ENCODE data around the gene C16orf96. TPM values are rescaled to one million over a fixed set of nuclear protein-coding genes. Genes with fewer than 3 reads are reported as not detected.
A peak's percentile ranks its signal among the peaks of the same experiment; 100 is the strongest.

The C16orf96 gene
- total and polyA plus RNA-seq, 4 donors: 0.06 to 0.25 (median 0.08) TPM

DNA sequence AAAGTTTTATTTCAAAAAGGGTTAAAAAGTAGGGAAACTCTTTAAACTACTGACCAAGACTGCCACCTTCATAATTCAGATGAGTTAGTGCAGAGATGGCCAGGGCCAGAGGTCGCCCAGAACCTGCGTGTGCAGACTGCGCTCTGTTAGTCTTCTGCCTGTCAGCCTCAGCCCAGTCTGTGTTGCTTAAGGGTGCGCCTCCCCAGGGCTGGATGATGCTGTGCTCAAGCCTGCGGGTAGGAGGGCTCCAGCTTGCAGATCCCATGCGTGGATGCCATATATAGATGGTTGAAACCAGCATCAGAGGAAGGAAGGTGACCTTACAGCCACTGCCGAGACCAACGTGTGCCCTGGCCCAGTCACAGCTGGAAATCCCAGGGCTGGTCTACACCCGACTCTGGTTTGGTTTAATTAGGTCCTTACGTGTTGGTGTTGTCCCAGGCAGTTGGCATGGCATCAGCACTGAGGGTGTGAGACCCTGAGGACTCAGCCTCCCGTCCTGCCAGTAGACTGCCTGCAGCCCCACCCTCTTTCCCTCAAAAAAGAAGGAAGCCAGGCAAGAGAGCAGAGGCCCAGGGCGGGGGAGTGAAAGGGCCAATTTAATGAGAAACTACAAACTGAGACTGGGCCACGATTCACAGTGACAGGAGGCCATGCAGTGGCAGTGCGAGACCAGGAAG lies 45.3 kb upstream of the C16orf96 start:
- WGBS: 77% methylated on average over 14 of the region's 14 CpGs
- DNase-seq (ENCODE audit: low spot score): no peak
- Histone ChIP-seq H3K4me1 (ENCODE audit: control insufficient read depth in 4 of 4, insufficient read depth in 4 of 4, low read length in 3 of 4) (peaks cover 0 to 14% (median 6%) of the 10 kb centered on the region in 4 donors), H3K9ac (ENCODE audit: low read depth in 1 of 2, low read length in 2 of 2) (no peak overlapping the region), H3K36me3 (ENCODE audit: control insufficient read depth in 4 of 4, insufficient read depth in 3 of 4, low read depth in 1 of 4, low read length in 3 of 4) (peaks cover 22 to 47% (median 30%) of the 10 kb centered on the region in 4 donors), H3K9me3 (ENCODE audit: control insufficient read depth in 4 of 4, low read length in 3 of 4) (no peaks in the 10 kb centered on the region), H3K4me3 (ENCODE audit: low read depth in 1 of 3, low read length in 3 of 3) (no peak overlapping the region), H3K27me3 (ENCODE audit: control insufficient read depth in 4 of 4, insufficient read depth in 4 of 4, low read length in 3 of 4) (no peaks in the 10 kb centered on the region), H3K27ac (ENCODE audit: low read depth in 1 of 2, low read length in 2 of 2) (no peak overlapping the region)
- no peak for TF ChIP-seq EGR1 (IDR thresholded peaks at IDR 0.05; ENCODE audit: low read depth in 2 of 2)
- no peak for TF ChIP-seq ATF3 (IDR thresholded peaks at IDR 0.05)
- no peak for TF ChIP-seq TAF1 (conservative IDR thresholded peaks at IDR 0.05)
- TF ChIP-seq FOXA2 (IDR thresholded peaks at IDR 0.05): no peak
- TF ChIP-seq, protein P1, sequence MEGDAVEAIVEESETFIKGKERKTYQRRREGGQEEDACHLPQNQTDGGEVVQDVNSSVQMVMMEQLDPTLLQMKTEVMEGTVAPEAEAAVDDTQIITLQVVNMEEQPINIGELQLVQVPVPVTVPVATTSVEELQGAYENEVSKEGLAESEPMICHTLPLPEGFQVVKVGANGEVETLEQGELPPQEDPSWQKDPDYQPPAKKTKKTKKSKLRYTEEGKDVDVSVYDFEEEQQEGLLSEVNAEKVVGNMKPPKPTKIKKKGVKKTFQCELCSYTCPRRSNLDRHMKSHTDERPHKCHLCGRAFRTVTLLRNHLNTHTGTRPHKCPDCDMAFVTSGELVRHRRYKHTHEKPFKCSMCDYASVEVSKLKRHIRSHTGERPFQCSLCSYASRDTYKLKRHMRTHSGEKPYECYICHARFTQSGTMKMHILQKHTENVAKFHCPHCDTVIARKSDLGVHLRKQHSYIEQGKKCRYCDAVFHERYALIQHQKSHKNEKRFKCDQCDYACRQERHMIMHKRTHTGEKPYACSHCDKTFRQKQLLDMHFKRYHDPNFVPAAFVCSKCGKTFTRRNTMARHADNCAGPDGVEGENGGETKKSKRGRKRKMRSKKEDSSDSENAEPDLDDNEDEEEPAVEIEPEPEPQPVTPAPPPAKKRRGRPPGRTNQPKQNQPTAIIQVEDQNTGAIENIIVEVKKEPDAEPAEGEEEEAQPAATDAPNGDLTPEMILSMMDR (IDR thresholded peaks at IDR 0.05; ENCODE audit: low read depth, low read length, missing input control): no peak
- no peak for TF ChIP-seq SP1 (IDR thresholded peaks at IDR 0.05)
- no peak for TF ChIP-seq GABPA (IDR thresholded peaks at IDR 0.05 in 1 of 2, conservative IDR thresholded peaks at IDR 0.05 in 1 of 2)
- TF ChIP-seq MAX (IDR thresholded peaks at IDR 0.05): no peak
- TF ChIP-seq JUND (IDR thresholded peaks at IDR 0.05): no peak
- no peak for TF ChIP-seq RAD21 (IDR thresholded peaks at IDR 0.05)
- TF ChIP-seq RXRA (IDR thresholded peaks at IDR 0.05): no peak
- TF ChIP-seq, protein P2, sequence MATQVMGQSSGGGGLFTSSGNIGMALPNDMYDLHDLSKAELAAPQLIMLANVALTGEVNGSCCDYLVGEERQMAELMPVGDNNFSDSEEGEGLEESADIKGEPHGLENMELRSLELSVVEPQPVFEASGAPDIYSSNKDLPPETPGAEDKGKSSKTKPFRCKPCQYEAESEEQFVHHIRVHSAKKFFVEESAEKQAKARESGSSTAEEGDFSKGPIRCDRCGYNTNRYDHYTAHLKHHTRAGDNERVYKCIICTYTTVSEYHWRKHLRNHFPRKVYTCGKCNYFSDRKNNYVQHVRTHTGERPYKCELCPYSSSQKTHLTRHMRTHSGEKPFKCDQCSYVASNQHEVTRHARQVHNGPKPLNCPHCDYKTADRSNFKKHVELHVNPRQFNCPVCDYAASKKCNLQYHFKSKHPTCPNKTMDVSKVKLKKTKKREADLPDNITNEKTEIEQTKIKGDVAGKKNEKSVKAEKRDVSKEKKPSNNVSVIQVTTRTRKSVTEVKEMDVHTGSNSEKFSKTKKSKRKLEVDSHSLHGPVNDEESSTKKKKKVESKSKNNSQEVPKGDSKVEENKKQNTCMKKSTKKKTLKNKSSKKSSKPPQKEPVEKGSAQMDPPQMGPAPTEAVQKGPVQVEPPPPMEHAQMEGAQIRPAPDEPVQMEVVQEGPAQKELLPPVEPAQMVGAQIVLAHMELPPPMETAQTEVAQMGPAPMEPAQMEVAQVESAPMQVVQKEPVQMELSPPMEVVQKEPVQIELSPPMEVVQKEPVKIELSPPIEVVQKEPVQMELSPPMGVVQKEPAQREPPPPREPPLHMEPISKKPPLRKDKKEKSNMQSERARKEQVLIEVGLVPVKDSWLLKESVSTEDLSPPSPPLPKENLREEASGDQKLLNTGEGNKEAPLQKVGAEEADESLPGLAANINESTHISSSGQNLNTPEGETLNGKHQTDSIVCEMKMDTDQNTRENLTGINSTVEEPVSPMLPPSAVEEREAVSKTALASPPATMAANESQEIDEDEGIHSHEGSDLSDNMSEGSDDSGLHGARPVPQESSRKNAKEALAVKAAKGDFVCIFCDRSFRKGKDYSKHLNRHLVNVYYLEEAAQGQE (IDR thresholded peaks at IDR 0.05): no peak

DNA sequence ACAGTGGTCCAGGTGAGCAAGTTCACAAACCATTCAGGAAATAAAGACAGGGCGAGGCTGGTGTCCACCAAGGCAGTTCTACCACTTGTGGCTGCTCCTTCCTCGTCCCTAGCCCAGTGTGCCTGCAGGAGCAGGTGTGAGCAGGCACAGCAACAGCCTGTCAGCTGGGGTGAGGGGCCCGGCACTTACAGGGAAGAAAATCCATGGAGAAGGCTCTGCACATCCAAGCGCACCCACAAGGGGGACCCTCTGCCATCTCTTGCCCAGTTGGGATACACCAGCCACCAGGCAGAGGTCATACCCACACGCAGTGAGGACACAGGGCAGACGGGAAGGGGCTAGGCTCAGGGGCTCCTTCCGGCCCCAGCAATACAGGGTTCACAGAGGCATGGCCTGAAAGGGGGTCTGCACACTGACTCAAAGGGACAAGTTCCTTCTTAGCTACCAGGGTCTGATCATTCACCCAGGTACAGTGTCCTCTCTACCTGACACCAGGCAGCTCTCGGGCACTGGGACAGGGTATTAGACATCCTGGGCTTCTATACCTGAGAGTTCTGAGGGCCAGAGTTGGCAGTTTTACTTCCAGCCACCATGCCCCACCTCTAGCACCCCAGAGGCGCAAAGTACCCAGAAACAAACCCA lies 44.6 kb upstream of the C16orf96 start:
- WGBS: 73% methylated on average over 9 of the region's 9 CpGs
- Histone ChIP-seq H3K9me3 (ENCODE audit: control insufficient read depth in 4 of 4, low read length in 3 of 4) (no peaks in the 10 kb centered on the region), H3K4me1 (ENCODE audit: control insufficient read depth in 4 of 4, insufficient read depth in 4 of 4, low read length in 3 of 4) (peaks cover 0 to 14% (median 5%) of the 10 kb centered on the region in 4 donors), H3K36me3 (ENCODE audit: control insufficient read depth in 4 of 4, insufficient read depth in 3 of 4, low read depth in 1 of 4, low read length in 3 of 4) (peaks cover 22 to 47% (median 30%) of the 10 kb centered on the region in 4 donors), H3K9ac (ENCODE audit: low read depth in 1 of 2, low read length in 2 of 2) (no peak overlapping the region), H3K4me3 (ENCODE audit: low read depth in 1 of 3, low read length in 3 of 3) (no peak overlapping the region), H3K27me3 (ENCODE audit: control insufficient read depth in 4 of 4, insufficient read depth in 4 of 4, low read length in 3 of 4) (no peaks in the 10 kb centered on the region), H3K27ac (ENCODE audit: low read depth in 1 of 2, low read length in 2 of 2) (no peak overlapping the region)
- peak; percentile 57 for DNase-seq (ENCODE audit: low spot score)
- TF ChIP-seq HNF4A (conservative IDR thresholded peaks at IDR 0.05) (no peak), SP1 (IDR thresholded peaks at IDR 0.05) (no peak), EGR1 (IDR thresholded peaks at IDR 0.05; ENCODE audit: low read depth in 2 of 2) (no peak), RAD21 (IDR thresholded peaks at IDR 0.05) (peak; percentile 62 to 82), RXRA (IDR thresholded peaks at IDR 0.05) (no peak), TAF1 (conservative IDR thresholded peaks at IDR 0.05) (no peak), GABPA (IDR thresholded peaks at IDR 0.05 in 1 of 2, conservative IDR thresholded peaks at IDR 0.05 in 1 of 2) (no peak), FOXA2 (IDR thresholded peaks at IDR 0.05) (no peak)
- TF ChIP-seq, protein P3, sequence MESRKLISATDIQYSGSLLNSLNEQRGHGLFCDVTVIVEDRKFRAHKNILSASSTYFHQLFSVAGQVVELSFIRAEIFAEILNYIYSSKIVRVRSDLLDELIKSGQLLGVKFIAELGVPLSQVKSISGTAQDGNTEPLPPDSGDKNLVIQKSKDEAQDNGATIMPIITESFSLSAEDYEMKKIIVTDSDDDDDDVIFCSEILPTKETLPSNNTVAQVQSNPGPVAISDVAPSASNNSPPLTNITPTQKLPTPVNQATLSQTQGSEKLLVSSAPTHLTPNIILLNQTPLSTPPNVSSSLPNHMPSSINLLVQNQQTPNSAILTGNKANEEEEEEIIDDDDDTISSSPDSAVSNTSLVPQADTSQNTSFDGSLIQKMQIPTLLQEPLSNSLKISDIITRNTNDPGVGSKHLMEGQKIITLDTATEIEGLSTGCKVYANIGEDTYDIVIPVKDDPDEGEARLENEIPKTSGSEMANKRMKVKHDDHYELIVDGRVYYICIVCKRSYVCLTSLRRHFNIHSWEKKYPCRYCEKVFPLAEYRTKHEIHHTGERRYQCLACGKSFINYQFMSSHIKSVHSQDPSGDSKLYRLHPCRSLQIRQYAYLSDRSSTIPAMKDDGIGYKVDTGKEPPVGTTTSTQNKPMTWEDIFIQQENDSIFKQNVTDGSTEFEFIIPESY (IDR thresholded peaks at IDR 0.05): no peak
- TF ChIP-seq, protein P1 (IDR thresholded peaks at IDR 0.05; ENCODE audit: low read depth, low read length, missing input control): peak; percentile 52
- TF ChIP-seq, protein P2 (IDR thresholded peaks at IDR 0.05): no peak

Measured in liver (tissue), 9 donors.